Measurements from ENCODE around the gene H2BK1. TPM values are rescaled to one million over a fixed set of nuclear protein-coding genes. Genes with fewer than 3 reads are reported as not detected.

Gene H2BK1
- not detected in 2 replicates for total RNA-seq (2014; rRNA removed; shearing (Covaris generic))

DNA sequence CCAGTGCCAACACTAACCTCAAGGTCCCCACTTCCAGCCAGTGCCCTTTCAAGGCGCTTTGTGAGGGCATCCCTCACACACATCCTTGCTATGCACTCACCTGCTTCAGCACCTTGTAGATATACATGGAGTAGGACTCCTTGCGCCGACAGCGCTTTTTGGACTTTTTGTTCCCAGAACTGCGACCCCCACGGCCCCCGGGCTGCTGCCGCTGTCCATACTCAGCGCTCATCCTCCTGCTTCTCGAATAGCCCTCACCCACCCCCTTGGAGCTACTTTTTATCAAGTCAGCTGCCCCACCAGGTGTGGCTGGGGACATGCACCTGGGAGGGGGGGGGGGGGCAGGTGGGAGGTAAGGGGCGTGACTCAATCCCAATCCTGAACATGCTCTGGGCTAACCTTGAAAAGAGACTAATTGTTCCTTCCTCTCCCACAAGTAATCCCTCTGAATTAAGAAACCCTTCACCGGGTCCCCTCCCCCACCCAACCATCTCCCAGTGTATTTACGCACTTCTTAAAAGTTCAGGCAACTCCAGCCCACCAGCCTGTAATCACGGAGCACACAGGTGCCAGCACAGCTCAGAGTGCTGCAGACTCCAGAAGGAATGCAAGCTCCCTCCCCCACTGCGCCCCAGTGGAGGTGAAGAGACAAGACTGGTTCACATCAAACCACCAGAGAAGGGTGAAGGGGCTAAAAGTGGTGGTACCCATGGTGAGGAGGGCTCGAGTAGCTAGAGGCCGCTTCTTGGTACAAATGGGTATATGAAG lies at the start of gene H2BK1:
Gene H2BK1, minus strand, starts transcription at position 402 of the 768 bp plus-strand sequence. Its CDS starts 170 bp downstream, at position 232.

DNA sequence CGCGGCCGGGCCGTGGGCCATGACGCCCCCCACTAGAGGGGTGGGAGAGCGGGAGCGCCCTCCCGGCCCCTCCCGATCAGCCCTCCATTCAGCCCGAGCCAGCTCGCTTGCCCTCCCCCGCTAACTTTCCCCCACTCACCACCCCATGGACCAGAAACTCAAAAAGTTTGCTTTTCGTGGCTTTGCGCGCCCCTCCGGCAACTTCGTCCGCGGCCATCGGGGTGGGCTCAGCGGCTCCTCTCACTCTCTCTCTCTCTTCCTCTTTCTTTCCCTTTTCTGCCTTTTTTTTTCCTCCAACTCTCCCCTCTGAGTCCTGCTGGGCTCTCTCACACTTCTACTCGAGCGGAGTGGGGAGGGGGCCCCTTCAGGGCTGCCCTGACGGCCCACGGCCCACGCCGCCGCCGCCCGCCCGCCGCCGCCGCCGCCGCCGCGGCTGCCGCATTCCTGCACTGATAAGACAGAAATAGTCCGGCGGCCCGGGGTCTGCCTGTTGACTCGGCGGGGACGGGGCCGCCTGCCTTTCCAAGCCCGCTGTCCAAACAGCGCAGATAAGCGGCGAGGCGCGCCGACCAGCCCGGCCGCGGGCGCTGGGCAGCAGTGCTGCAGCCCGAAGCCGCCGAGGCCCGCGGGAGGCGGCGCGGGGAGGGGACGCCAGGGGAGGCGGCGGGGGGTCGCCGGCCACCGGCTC lies 38.2 kb upstream of the H2BK1 start, which contains the start of gene SMARCD3:
Gene SMARCD3, minus strand, starts transcription at position 349 of the 688 bp plus-strand sequence. Its CDS starts 132 bp downstream, at position 217.

GRCh38 chr7:151232091-151232916 lies 22.0 kb upstream of the H2BK1 start, which contains the start of gene CHPF2:
Gene CHPF2, plus strand, starts transcription at chr7:151232483. Its CDS starts 1,529 bp downstream, at chr7:151234012.

GRCh38 chr7:151226875-151227782 lies 16.8 kb upstream of the H2BK1 start, which contains the start of gene ABCF2:
Gene ABCF2, minus strand, starts transcription at chr7:151227205. Its CDS starts 747 bp downstream, at chr7:151226458.

GRCh38 chr7:151186640-151187408 lies 23.5 kb downstream of the H2BK1 start, which contains the start of gene ASB10:
Gene ASB10, minus strand, starts transcription at chr7:151187250. Its CDS starts 120 bp downstream, at chr7:151187130.

DNA sequence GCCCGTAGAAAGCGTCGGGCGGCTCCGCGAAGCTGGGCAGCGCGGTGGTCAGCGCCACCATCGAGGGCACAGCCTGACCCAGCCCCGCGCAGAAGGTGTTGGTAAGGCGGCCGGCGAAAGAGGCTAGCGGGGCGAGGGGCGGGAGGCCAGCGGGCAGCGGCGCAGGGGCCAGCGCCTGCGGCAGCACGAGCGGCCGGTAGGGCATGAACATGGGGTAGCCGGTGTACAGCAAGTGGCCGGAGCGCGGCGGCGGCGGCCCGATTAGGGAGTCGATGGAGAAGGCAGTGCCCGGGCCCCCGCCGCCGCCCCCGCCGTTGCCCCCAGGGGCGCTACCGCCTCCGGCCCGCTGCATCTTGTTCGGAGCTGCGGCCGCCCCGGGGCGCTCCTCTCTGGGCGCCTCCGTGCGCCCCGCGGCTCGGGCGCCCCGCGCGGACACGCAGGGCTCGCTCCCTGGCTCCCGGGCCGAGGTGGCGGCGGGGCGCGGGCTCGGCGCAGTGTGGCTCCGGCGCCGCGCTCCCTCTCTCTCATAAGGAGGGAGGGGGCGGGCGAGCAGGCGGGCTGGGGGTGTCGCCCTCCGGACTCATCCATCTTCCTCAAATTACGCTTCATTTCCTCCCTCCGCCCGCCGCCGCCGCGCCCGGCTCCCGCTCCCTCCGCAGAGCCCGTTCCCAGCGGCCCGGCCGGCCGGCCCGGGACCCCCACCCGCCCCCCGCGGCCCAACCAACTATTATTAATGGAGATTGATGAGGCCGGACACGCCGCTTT lies 42.9 kb downstream of the H2BK1 start, which contains the start of gene GBX1:
Gene GBX1, minus strand, starts transcription at position 498 of the 765 bp plus-strand sequence. Its CDS starts 146 bp downstream, at position 352.

Other genes with a start within 250 kb of the H2BK1 start
- gene KCNH2, start 232.2 kb downstream of the H2BK1 start, total RNA-seq (2014; rRNA removed; shearing (Covaris generic)), result not detected in 2 replicates
- gene NOS3, start 219.5 kb downstream of the H2BK1 start, total RNA-seq (2014; rRNA removed; shearing (Covaris generic)), result not detected in 2 replicates
- gene ATG9B, start 186.0 kb downstream of the H2BK1 start, total RNA-seq (2014; rRNA removed; shearing (Covaris generic)), result not detected in 2 replicates
- gene ABCB8, start 182.0 kb downstream of the H2BK1 start, total RNA-seq (2014; rRNA removed; shearing (Covaris generic)), result 29.2 and 37.3 TPM in 2 replicates
- gene ASIC3, start 162.0 kb downstream of the H2BK1 start, total RNA-seq (2014; rRNA removed; shearing (Covaris generic)), result 0.74 and 3.7 TPM in 2 replicates
- 44.8 and 50.0 TPM in 2 replicates for gene CDK5, start 152.6 kb downstream of the H2BK1 start, total RNA-seq (2014; rRNA removed; shearing (Covaris generic))
- gene SLC4A2, start 150.9 kb downstream of the H2BK1 start, total RNA-seq (2014; rRNA removed; shearing (Covaris generic)), result 193 and 293 TPM in 2 replicates
- 93.0 and 94.2 TPM in 2 replicates for gene FASTK, start 129.7 kb downstream of the H2BK1 start, total RNA-seq (2014; rRNA removed; shearing (Covaris generic))
- gene TMUB1, start 127.0 kb downstream of the H2BK1 start, total RNA-seq (2014; rRNA removed; shearing (Covaris generic)), result 48.4 and 64.1 TPM in 2 replicates
- gene AGAP3, start 124.0 kb downstream of the H2BK1 start, total RNA-seq (2014; rRNA removed; shearing (Covaris generic)), result 58.4 and 63.6 TPM in 2 replicates
- gene GBX1, start 42.8 kb downstream of the H2BK1 start, total RNA-seq (2014; rRNA removed; shearing (Covaris generic)), result not detected in 2 replicates
- gene ASB10, start 23.2 kb downstream of the H2BK1 start, total RNA-seq (2014; rRNA removed; shearing (Covaris generic)), result not detected in 2 replicates
- gene ABCF2, start 16.7 kb upstream of the H2BK1 start, total RNA-seq (2014; rRNA removed; shearing (Covaris generic)), result 57.4 and 67.6 TPM in 2 replicates
- 40.2 and 43.6 TPM in 2 replicates for gene CHPF2, start 22.0 kb upstream of the H2BK1 start, total RNA-seq (2014; rRNA removed; shearing (Covaris generic))
- gene SMARCD3, start 38.2 kb upstream of the H2BK1 start, total RNA-seq (2014; rRNA removed; shearing (Covaris generic)), result 15.9 and 16.9 TPM in 2 replicates
- 81.8 and 85.5 TPM in 2 replicates for gene NUB1, start 131.3 kb upstream of the H2BK1 start, total RNA-seq (2014; rRNA removed; shearing (Covaris generic))
- gene WDR86, start 199.6 kb upstream of the H2BK1 start, total RNA-seq (2014; rRNA removed; shearing (Covaris generic)), result not detected in 2 replicates
- not detected in 2 replicates for gene CRYGN, start 229.7 kb upstream of the H2BK1 start, total RNA-seq (2014; rRNA removed; shearing (Covaris generic))